ENCODE measurements around the gene IL22RA1. TPM values are rescaled to one million over a fixed set of nuclear protein-coding genes. Genes with fewer than 3 reads are reported as not detected.

The IL22RA1 gene
- total and polyA plus RNA-seq, 2 of the 8 experiments (the other 6 are each of a cell fraction or from before 2014, with no cell fraction given) = 0.17 to 0.32 TPM

- peak within 1 kb of the TSS; percentile 90 for H4K91ac ChIP-seq (replicated peaks; ENCODE audit: insufficient read length, low read length)
- H3K4ac ChIP-seq (replicated peaks; ENCODE audit: insufficient read length, low read depth, low read length) = peak within 1 kb of the TSS; percentile 65
- peak within 1 kb of the TSS; percentile 95; the same call in 1 of the 2 replicates for H2BK15ac ChIP-seq (ENCODE audit: low read length)
- DNase-seq (ENCODE audit: low read depth in 1 of 2, low spot score in 2 of 2) (peak; percentile 46 to 77), FAIRE-seq (no peak)
- H3K27ac ChIP-seq (ENCODE audit: low read depth, low read length) = no peak within 1 kb of the TSS
- peaks cover 0 to 3% (median 3%) of the 10 kb centered on the region in 4 experiments; a peak in 2 of 7 replicates for H3K4me1 ChIP-seq (replicated peaks in 1 of 4; ENCODE audit: control insufficient read depth in 3 of 4, insufficient read depth in 4 of 4, low read length in 3 of 4)
- peak within 1 kb of the TSS; percentile 57 to 79 (median 74) for H3K4me3 ChIP-seq (ENCODE audit: extremely low read depth in 1 of 4, insufficient read depth in 2 of 4, low read depth in 3 of 4, low read length in 4 of 4)
- peak within 1 kb of the TSS; percentile 81; the same call in 1 of the 2 replicates for H2BK5ac ChIP-seq (ENCODE audit: low read depth, low read length)
- H3K27me3 ChIP-seq (replicated peaks in 1 of 4; ENCODE audit: control insufficient read depth in 3 of 4, extremely low read depth in 1 of 4, insufficient read depth in 3 of 4, low read length in 3 of 4) = no peaks in the 10 kb centered on the region; a peak in 1 of 7 replicates
- peak within 1 kb of the TSS; percentile 64 for H4K5ac ChIP-seq (ENCODE audit: insufficient read length, low read depth, low read length)
- H3K56ac ChIP-seq (replicated peaks; ENCODE audit: insufficient read length, low read depth, low read length) = peak within 1 kb of the TSS; percentile 65
- peak within 1 kb of the TSS; percentile 59; the same call in 1 of the 2 replicates for H2AK5ac ChIP-seq (ENCODE audit: low read depth, low read length)
- no peak within 1 kb of the TSS for H3K23ac ChIP-seq (ENCODE audit: insufficient read length)
- peak within 1 kb of the TSS; percentile 93 for H4K8ac ChIP-seq (ENCODE audit: extremely low read depth, insufficient read depth, low read length)
- H2BK120ac ChIP-seq (replicated peaks; ENCODE audit: low read depth, low read length) = peak within 1 kb of the TSS; percentile 75
- H3K4me2 ChIP-seq (ENCODE audit: insufficient read depth in 1 of 2, low read depth in 2 of 2, low read length in 2 of 2) = peak within 1 kb of the TSS; percentile 82 to 86
- H3K9ac ChIP-seq (replicated peaks in 1 of 4; ENCODE audit: extremely low read depth in 1 of 4, low read depth in 3 of 4, low read length in 3 of 4) = peak within 1 kb of the TSS; percentile 60 to 75 (median 68)
- H2BK20ac ChIP-seq (ENCODE audit: low read length) = no peak within 1 kb of the TSS
- WGBS, 2 experiments (ENCODE audit: extremely low coverage in 1 of 2, insufficient coverage in 1 of 2, insufficient read length in 1 of 2, insufficient replicate concordance in 2 of 2, low coverage in 1 of 2, low lambda C conversion rate in 2 of 2, missing lambda C conversion rate in 1 of 2) = 4% methylated on average over 23 of the region's 74 CpGs; no CpG with 5 or more reads in 1 of the 2 experiments
- H2BK12ac ChIP-seq (ENCODE audit: low read depth, low read length) = peak within 1 kb of the TSS; percentile 90; the same call in 1 of the 2 replicates
- peaks cover 0 to 8% of the 10 kb centered on the region in 2 experiments; a peak in 2 of 4 replicates for H3K79me2 ChIP-seq (ENCODE audit: control insufficient read depth in 1 of 2, insufficient read depth in 2 of 2, low read length in 2 of 2)
- peaks cover 7% of the 10 kb centered on the region; the same call in 1 of the 2 replicates for H3K79me1 ChIP-seq (ENCODE audit: low read depth, low read length)
- H3K18ac ChIP-seq (ENCODE audit: extremely low read depth, low read length) = peak within 1 kb of the TSS; percentile 87
- H3K9me3 ChIP-seq (ENCODE audit: insufficient read depth in 2 of 2, low read depth in 1 of 2, low read length in 1 of 2) = no peaks in the 10 kb centered on the region
- no peak within 1 kb of the TSS for H3K14ac ChIP-seq (ENCODE audit: insufficient read length)
- POLR2A ChIA-PET (ENCODE audit: partially characterized antibody) = interaction anchor here (0.7 to 7.9 kb wide), 7 partner anchors 8 to 207 kb away, joined by 3 to 82 read pairs (median 6); partner anchors contain the start of gene SRSF10
- H2AFZ ChIP-seq (ENCODE audit: low read length) = peak within 1 kb of the TSS; percentile 98
- no peaks in the 10 kb centered on the region for H4K20me1 ChIP-seq (replicated peaks in 1 of 2; ENCODE audit: control insufficient read depth in 1 of 2, insufficient read depth in 2 of 2, low read length in 2 of 2)
- no peaks in the 10 kb centered on the region for H3K36me3 ChIP-seq (ENCODE audit: control insufficient read depth in 2 of 4, insufficient read depth in 4 of 4, low read length in 3 of 4)
- CTCF ChIA-PET (ENCODE audit: partially characterized antibody) = interaction anchor here (0.6 to 19.0 kb wide), 9 partner anchors 9 to 207 kb away, joined by 3 to 465 read pairs (median 5); no protein-coding TSS in a partner anchor
- H3K23me2 ChIP-seq (ENCODE audit: low read depth, low read length) = peaks cover 10% of the 10 kb centered on the region
- TF ChIP-seq SIN3A (conservative IDR thresholded peaks at IDR 0.05 in 1 of 2, IDR thresholded peaks at IDR 0.05 in 1 of 2; ENCODE audit: low read depth in 1 of 2, low read length in 2 of 2) (peak in 1 of 2 experiments; percentile 8; a peak in 1 of 4 replicates), ASH2L (IDR thresholded peaks at IDR 0.05; ENCODE audit: low read length) (peak; percentile 71), RBBP5 (IDR thresholded peaks at IDR 0.05; ENCODE audit: borderline replicate concordance, low read depth, low read length) (peak; percentile 75; the same call in 1 of the 2 replicates), BACH1 (IDR thresholded peaks at IDR 0.05; ENCODE audit: low read length) (no peak), E2F6 (IDR thresholded peaks at IDR 0.05) (peak; percentile 83), TAF1 (IDR thresholded peaks at IDR 0.05; ENCODE audit: low read depth, low read length) (peak; percentile 57), POLR2AphosphoS5 (IDR thresholded peaks at IDR 0.05; ENCODE audit: low read depth, low read length) (0 out of 2 replicates have a peak, but pooled peaks have one; percentile 17), YY1 (IDR thresholded peaks at IDR 0.05; ENCODE audit: low read depth, low read length) (peak; percentile 37; the same call in 1 of the 2 replicates), EZH2 (IDR thresholded peaks at IDR 0.05; ENCODE audit: low read depth, low read length, severe bottlenecking) (no peak)
- TF ChIP-seq, protein P1, sequence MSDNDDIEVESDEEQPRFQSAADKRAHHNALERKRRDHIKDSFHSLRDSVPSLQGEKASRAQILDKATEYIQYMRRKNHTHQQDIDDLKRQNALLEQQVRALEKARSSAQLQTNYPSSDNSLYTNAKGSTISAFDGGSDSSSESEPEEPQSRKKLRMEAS (IDR thresholded peaks at IDR 0.05) = peak; percentile 62
Observed at GRCh38 chr1:24186993-24187790, 44.3 kb upstream of the IL22RA1 start, which contains the start of gene IFNLR1. IFNLR1 (minus strand) TSS chr1:24187289; CDS start chr1:24187248, 41 bp downstream.
